HCT116 (cell line): ENCODE measurements around the gene HIPK2. TPM values are rescaled to one million over a fixed set of nuclear protein-coding genes. Genes with fewer than 3 reads are reported as not detected.

Experiments used
- ATAC-seq: fragments of 200-7000 bp; cut with Tn5 transposase; 2 replicates; pipeline ENCODE4 v1.9.1; 2020; ENCODE audit warnings: mild to moderate bottlenecking, moderate library complexity
- BruUV-seq: library from RNA; stranded (reverse); fragments of 400-500 nt; replicated peaks from 2 replicates; lab custom pipeline; 2021; lab: Mats Ljungman, UMichigan
- CTCF ChIA-PET: fragments of 300-600 bp; sonication (Branson Sonifier 250); formaldehyde crosslinking; loops from one replicate; lab custom pipeline; 2021; ENCODE audit warnings: antibody characterized with exemption; lab: Charles Lee
- POLR2A ChIA-PET: fragments of 300-600, 350-600 bp; sonication (Branson Sonifier 250); formaldehyde crosslinking; loops from one replicate; lab custom pipeline; 2021; ENCODE audit warnings: antibody characterized with exemption; lab: Charles Lee
- RAD21 ChIA-PET, 2 experiments: fragments of 300-600 bp; sonication (Branson Sonifier 250); formaldehyde crosslinking; loops; one replicate each; lab custom pipeline; 2023; ENCODE audit warnings: low total read pairs in 2 of 2; ENCODE audit not compliant: uncharacterized antibody in 2 of 2, unreplicated experiment in 2 of 2, low non-redundant PET in 1 of 2; lab: Charles Lee
- DNase-seq: peaks from one replicate; pipeline ENCODE4 v3.0.0-alpha.2; 2010; ENCODE audit warnings: low read depth, low spot score
- H2AFZ ChIP-seq: fragments of 200-600 bp; shearing (Covaris generic), sonication (generic); 2 replicates; pipeline ENCODE4 v1.6.1; 2017; ENCODE audit warnings: low read depth, mixed run types, mixed read lengths, antibody characterized with exemption, low read length; ENCODE audit not compliant: poor library complexity, severe bottlenecking
- H3K27ac ChIP-seq: 2 replicates; pipeline ENCODE4 v1.5.1; 2012; ENCODE audit warnings: low read depth, low read length
- H3K27me3 ChIP-seq: fragments of 200-600 bp; sonication (generic); 2 replicates; pipeline ENCODE4 v1.6.1; 2016; ENCODE audit warnings: mixed run types, low read length, mixed read lengths; ENCODE audit not compliant: insufficient read depth
- H3K36me3 ChIP-seq, 2 experiments: fragments of 200-500 bp in 1 of 2; fragments of 200-600 bp in 1 of 2; sonication (Bioruptor generic) in 1 of 2; sonication (generic) in 1 of 2; 2 replicates each; pipeline versions ENCODE4 v1.5.1 to v1.6.1; 2014 to 2016; ENCODE audit warnings: low read length in 2 of 2, inconsistent platforms in 1 of 2, mixed read lengths in 1 of 2, mixed run types in 1 of 2; ENCODE audit not compliant: insufficient read depth in 2 of 2, control insufficient read depth in 1 of 2
- H3K4me1 ChIP-seq, 2 experiments: fragments of 200-600 bp in 1 of 2; sonication (generic) in 1 of 2; 2 replicates each; pipeline versions ENCODE4 v1.5.1 to v1.6.1; 2012 to 2017; ENCODE audit warnings: low read length in 2 of 2, inconsistent platforms in 1 of 2, mild to moderate bottlenecking in 1 of 2, mixed read lengths in 1 of 2, mixed run types in 1 of 2, moderate library complexity in 1 of 2; ENCODE audit not compliant: insufficient read depth in 2 of 2, control insufficient read depth in 1 of 2
- H3K4me2 ChIP-seq: fragments of 200-600 bp; sonication (generic); 2 replicates; pipeline ENCODE4 v1.6.1; 2017; ENCODE audit warnings: mixed run types, low read length, mixed read lengths
- H3K4me3 ChIP-seq, 2 experiments: fragments of 200-600 bp in 1 of 2; sonication (generic) in 1 of 2; replicated peaks in 1 of 2; 2 replicates each; pipeline ENCODE4 v1.5.1; 2011 to 2016; ENCODE audit warnings: low read length in 2 of 2, control low read depth in 1 of 2, low read depth in 1 of 2, mild to moderate bottlenecking in 1 of 2, mixed read lengths in 1 of 2, mixed run types in 1 of 2
- H3K79me2 ChIP-seq: fragments of 200-600 bp; sonication (generic); 2 replicates; pipeline ENCODE4 v1.6.1; 2017; ENCODE audit warnings: mild to moderate bottlenecking, mixed run types, low read length, moderate library complexity, mixed read lengths; ENCODE audit not compliant: insufficient read depth
- H3K9ac ChIP-seq: fragments of 200-600 bp; sonication (generic); 2 replicates; pipeline ENCODE4 v1.6.1; 2016; ENCODE audit warnings: low read length, mixed read lengths
- H3K9me2 ChIP-seq: fragments of 200-600 bp; sonication (generic), shearing (Covaris generic); 2 replicates; pipeline ENCODE4 v1.6.1; 2017; ENCODE audit warnings: mixed run types, mild to moderate bottlenecking, moderate library complexity; ENCODE audit not compliant: insufficient read depth
- H3K9me3 ChIP-seq, 2 experiments: fragments of 200-500 bp in 1 of 2; fragments of 200-600 bp in 1 of 2; sonication (Bioruptor generic) in 1 of 2; sonication (generic) in 1 of 2; 2 replicates each; pipeline ENCODE4 v1.6.1; 2014 to 2017; ENCODE audit warnings: low read length in 2 of 2, mixed read lengths in 2 of 2, inconsistent platforms in 1 of 2, low read depth in 1 of 2, mild to moderate bottlenecking in 1 of 2, mixed run types in 1 of 2, moderate library complexity in 1 of 2; ENCODE audit not compliant: control insufficient read depth in 1 of 2, insufficient read depth in 1 of 2
- H4K20me1 ChIP-seq: fragments of 200-600 bp; sonication (generic), shearing (Covaris generic); 2 replicates; pipeline ENCODE4 v1.6.1; 2017; ENCODE audit warnings: mixed run types, mild to moderate bottlenecking, moderate library complexity; ENCODE audit not compliant: insufficient read depth
- CBX3 ChIP-seq: IDR thresholded peaks from 2 replicates; pipeline ENCODE4 v1.6.1; 2012; ENCODE audit warnings: low read depth
- CEBPB ChIP-seq: IDR thresholded peaks from 2 replicates; pipeline ENCODE4 v1.6.1; 2012; ENCODE audit warnings: low read depth
- EGR1 ChIP-seq: IDR thresholded peaks from 2 replicates; pipeline ENCODE4 v1.6.1; 2012; ENCODE audit warnings: low read depth
- ELF1 ChIP-seq: IDR thresholded peaks from 2 replicates; pipeline ENCODE4 v1.6.1; 2012; ENCODE audit warnings: low read depth, borderline replicate concordance
- EZH2 ChIP-seq: fragments of 200-600 bp; sonication (generic); IDR thresholded peaks from 2 replicates; pipeline ENCODE4 v1.6.1; 2017; ENCODE audit warnings: antibody characterized with exemption, mixed run types
- EZH2phosphoT487 ChIP-seq: fragments of 200-600 bp; IDR thresholded peaks from 2 replicates; pipeline ENCODE4 v1.6.1; 2018; ENCODE audit warnings: antibody characterized with exemption, borderline replicate concordance
- POLR2AphosphoS5 ChIP-seq: IDR thresholded peaks from 2 replicates; pipeline ENCODE4 v1.6.1; 2011; ENCODE audit warnings: mild to moderate bottlenecking, low read depth, low read length, moderate library complexity
- SIN3A ChIP-seq: IDR thresholded peaks from 2 replicates; pipeline ENCODE4 v1.6.1; 2012; ENCODE audit warnings: low read depth
- SP1 ChIP-seq: IDR thresholded peaks from 2 replicates; pipeline ENCODE4 v1.6.1; 2012; ENCODE audit warnings: low read depth
- TCF7L2 ChIP-seq: IDR thresholded peaks from 2 replicates; pipeline ENCODE4 v1.7.0; 2011; ENCODE audit warnings: borderline replicate concordance, inconsistent platforms; ENCODE audit not compliant: insufficient read depth, insufficient read length; ENCODE audit errors: extremely low read depth
- YY1 ChIP-seq: IDR thresholded peaks from 2 replicates; pipeline ENCODE4 v1.6.1; 2011; ENCODE audit warnings: low read length, low read depth, moderate library complexity, mild to moderate bottlenecking; ENCODE audit not compliant: insufficient replicate concordance; ENCODE audit errors: extremely low read depth
- ZBTB33 ChIP-seq: IDR thresholded peaks from 2 replicates; pipeline ENCODE4 v1.6.1; 2011; ENCODE audit warnings: mild to moderate bottlenecking, low read length, moderate library complexity; ENCODE audit not compliant: insufficient replicate concordance; ENCODE audit errors: extremely low read depth
- ZFX ChIP-seq: fragments of 450-650 bp; IDR thresholded peaks from 2 replicates; pipeline ENCODE4 v1.6.1; 2017
- ZNF274 ChIP-seq: fragments of 200-500 bp; sonication (Bioruptor generic); IDR thresholded peaks from 2 replicates; pipeline ENCODE4 v1.6.1; 2014; ENCODE audit warnings: mild to moderate bottlenecking, low read depth, low read length, inconsistent platforms
- intact Hi-C: fragments of 100-400 bp; cut with micrococcal nuclease; formaldehyde crosslinking; loops from 2 replicates; pipeline ENCODE4 v1.10.0; 2022
- total RNA-seq: library from RNA; stranded (reverse); gene quantifications from one replicate; pipeline ENCODE4 v1.2.1, GENCODE V29; 2021; ENCODE audit not compliant: unreplicated experiment
- TF ChIP-seq, protein P1 (sequence below): IDR thresholded peaks from 2 replicates; pipeline ENCODE4 v1.6.1; 2012
- TF ChIP-seq, protein P2 (sequence below): IDR thresholded peaks from 2 replicates; pipeline ENCODE4 v1.6.1; 2012

HIPK2 gene
- total RNA-seq, 1 experiment from 2014 or later = 49.5 TPM

DNA sequence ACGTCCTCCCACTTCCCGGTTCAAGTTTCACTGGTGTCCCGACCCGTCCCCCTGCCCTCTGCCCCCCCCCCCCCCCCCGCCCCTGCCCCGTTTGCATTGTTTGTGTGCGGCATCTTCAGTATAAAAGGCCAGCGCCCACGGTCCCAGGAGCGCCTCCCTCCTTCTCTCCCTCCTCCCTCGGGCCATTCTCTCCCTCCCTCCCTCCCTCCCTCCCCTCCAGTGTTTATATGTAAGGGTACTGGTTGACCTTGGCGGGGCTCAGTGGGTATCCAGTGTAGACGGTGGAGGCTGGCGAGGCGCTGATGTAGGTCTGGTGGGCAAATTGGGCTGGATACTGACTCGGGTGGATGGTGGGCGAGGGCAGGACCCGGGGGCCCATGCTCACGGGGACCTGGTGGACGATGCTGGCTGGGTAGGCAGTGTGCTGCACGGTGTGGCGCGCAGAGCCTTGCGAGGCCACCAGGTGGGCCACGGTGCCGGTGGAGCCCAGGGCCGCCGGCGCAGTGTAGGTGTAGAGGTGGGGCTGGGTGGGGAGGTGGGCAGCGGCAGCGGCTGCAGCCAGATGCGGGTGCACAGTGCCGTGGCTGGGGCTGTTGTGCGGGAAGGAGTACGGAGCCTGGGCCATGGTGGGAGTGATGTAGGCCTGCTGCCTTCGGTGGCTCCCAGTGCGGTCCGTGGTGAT is 205.0 kb downstream of the HIPK2 start:
- intact Hi-C loops = no loop called here
- H3K9me2 ChIP-seq = no peaks in the 10 kb centered on the region
- H3K4me1 ChIP-seq = no peaks in the 10 kb centered on the region
- no peak for ATAC-seq
- ChIA-PET CTCF (no interaction called here), RAD21 (no interaction called here), POLR2A (no interaction called here)
- no peak overlapping the region for H3K9ac ChIP-seq
- no peaks in the 10 kb centered on the region; a peak in 1 of 4 replicates for H3K36me3 ChIP-seq
- DNase-seq = no peak
- H3K79me2 ChIP-seq = no peaks in the 10 kb centered on the region
- no peak for TF ChIP-seq ELF1
- TF ChIP-seq YY1 = no peak
- TF ChIP-seq, protein P1, sequence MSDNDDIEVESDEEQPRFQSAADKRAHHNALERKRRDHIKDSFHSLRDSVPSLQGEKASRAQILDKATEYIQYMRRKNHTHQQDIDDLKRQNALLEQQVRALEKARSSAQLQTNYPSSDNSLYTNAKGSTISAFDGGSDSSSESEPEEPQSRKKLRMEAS = no peak
- no peak for TF ChIP-seq ZNF274
- H3K4me3 ChIP-seq = no peak overlapping the region
- no peak overlapping the region for H3K27ac ChIP-seq
- no peaks in the 10 kb centered on the region for H3K27me3 ChIP-seq
- no TSS peak for BruUV-seq
- H3K9me3 ChIP-seq = no peaks in the 10 kb centered on the region
- H3K4me2 ChIP-seq = no peak overlapping the region
- H2AFZ ChIP-seq = no peak overlapping the region
- no peaks in the 10 kb centered on the region for H4K20me1 ChIP-seq

DNA sequence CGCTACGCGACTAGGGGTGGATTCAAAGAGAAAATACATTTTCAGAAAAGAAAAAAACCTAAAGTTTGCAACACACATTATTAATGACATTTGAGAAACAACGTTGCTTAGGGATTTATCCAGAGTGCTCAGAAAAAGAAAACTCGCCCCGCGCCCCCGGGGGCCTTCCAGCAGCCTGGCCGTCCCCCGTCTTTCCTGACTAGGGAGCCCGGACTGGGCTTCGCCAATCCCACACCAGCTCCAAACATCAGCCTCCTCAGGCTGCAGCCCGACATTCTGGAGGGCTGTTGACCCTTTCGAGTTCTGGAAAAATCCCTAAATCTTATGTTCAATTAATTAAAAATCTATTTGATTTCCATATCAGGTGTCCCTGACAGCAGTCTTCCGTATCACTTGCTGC is 205.7 kb downstream of the HIPK2 start:
- no peak for ATAC-seq
- Histone ChIP-seq H3K36me3 (no peaks in the 10 kb centered on the region; a peak in 1 of 4 replicates), H3K4me1 (no peaks in the 10 kb centered on the region), H2AFZ (no peak overlapping the region), H4K20me1 (no peaks in the 10 kb centered on the region), H3K9me3 (no peaks in the 10 kb centered on the region), H3K79me2 (no peaks in the 10 kb centered on the region), H3K27me3 (no peaks in the 10 kb centered on the region), H3K9me2 (no peaks in the 10 kb centered on the region), H3K27ac (no peak overlapping the region), H3K4me2 (no peak overlapping the region), H3K9ac (no peak overlapping the region), H3K4me3 (no peak overlapping the region)
- CTCF ChIA-PET = no interaction called here
- BruUV-seq = no TSS peak
- RAD21 ChIA-PET = no interaction called here
- TF ChIP-seq ELF1 (no peak), CBX3 (no peak), EZH2phosphoT487 (no peak), EGR1 (no peak), ZNF274 (no peak), CEBPB (no peak), SP1 (no peak), POLR2AphosphoS5 (no peak), EZH2 (no peak), ZFX (no peak), TCF7L2 (no peak), SIN3A (no peak), ZBTB33 (no peak)
- TF ChIP-seq, protein P2, sequence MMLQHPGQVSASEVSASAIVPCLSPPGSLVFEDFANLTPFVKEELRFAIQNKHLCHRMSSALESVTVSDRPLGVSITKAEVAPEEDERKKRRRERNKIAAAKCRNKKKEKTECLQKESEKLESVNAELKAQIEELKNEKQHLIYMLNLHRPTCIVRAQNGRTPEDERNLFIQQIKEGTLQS = no peak
- POLR2A ChIA-PET = no interaction called here
- DNase-seq = no peak
- intact Hi-C loops = no loop called here
